Vagina (tissue), 2 donors: Measurements from ENCODE around the gene C1QL3.

Experiments
- POLR2A ChIP-seq, 2 donors: fragments of 450-650 bp; IDR thresholded peaks; one replicate each; pipeline ENCODE4 v1.6.1; 2017; ENCODE audit warnings: antibody characterized with exemption in 2 of 2, mild to moderate bottlenecking in 2 of 2, moderate library complexity in 2 of 2
- POLR2AphosphoS5 ChIP-seq, 2 donors: sonication (generic); formaldehyde crosslinking; IDR thresholded peaks; one replicate each; pipeline ENCODE4 v1.9.0; 2017; ENCODE audit warnings: antibody characterized with exemption in 2 of 2, mild to moderate bottlenecking in 2 of 2, low read depth in 1 of 2; ENCODE audit not compliant: insufficient read depth in 1 of 2
- TF ChIP-seq, protein P1 (sequence below), 3 experiments: fragments of 450-650 bp in 2 of 3; fragments of 200-600 bp in 1 of 3; sonication (generic) in 1 of 3; IDR thresholded peaks; one replicate each; pipeline ENCODE4 v1.5.1; 2017 to 2019; ENCODE audit warnings: antibody characterized with exemption in 3 of 3, mild to moderate bottlenecking in 2 of 3, moderate library complexity in 2 of 3

GRCh38 chr10:16481052-16481728 lies 40.5 kb downstream of the C1QL3 start:
- TF ChIP-seq, protein P1, sequence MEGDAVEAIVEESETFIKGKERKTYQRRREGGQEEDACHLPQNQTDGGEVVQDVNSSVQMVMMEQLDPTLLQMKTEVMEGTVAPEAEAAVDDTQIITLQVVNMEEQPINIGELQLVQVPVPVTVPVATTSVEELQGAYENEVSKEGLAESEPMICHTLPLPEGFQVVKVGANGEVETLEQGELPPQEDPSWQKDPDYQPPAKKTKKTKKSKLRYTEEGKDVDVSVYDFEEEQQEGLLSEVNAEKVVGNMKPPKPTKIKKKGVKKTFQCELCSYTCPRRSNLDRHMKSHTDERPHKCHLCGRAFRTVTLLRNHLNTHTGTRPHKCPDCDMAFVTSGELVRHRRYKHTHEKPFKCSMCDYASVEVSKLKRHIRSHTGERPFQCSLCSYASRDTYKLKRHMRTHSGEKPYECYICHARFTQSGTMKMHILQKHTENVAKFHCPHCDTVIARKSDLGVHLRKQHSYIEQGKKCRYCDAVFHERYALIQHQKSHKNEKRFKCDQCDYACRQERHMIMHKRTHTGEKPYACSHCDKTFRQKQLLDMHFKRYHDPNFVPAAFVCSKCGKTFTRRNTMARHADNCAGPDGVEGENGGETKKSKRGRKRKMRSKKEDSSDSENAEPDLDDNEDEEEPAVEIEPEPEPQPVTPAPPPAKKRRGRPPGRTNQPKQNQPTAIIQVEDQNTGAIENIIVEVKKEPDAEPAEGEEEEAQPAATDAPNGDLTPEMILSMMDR (IDR thresholded peaks at IDR 0.05), result no peak
- TF ChIP-seq POLR2AphosphoS5 (IDR thresholded peaks at IDR 0.05; ENCODE audit: insufficient read depth in 1 of 2, low read depth in 1 of 2), result no peak
- no peak for TF ChIP-seq POLR2A (IDR thresholded peaks at IDR 0.05)
